ENCODE results near the gene TM9SF2. TPM values are rescaled to one million over a fixed set of nuclear protein-coding genes. Genes with fewer than 3 reads are reported as not detected.
A peak's percentile ranks its signal among the peaks of the same experiment; 100 is the strongest.

Gene TM9SF2
- total RNA-seq (2012; rRNA removed) (85.5 and 137 TPM in 2 replicates), polyA plus RNA-seq (2012; rRNA removed) (36.0 and 46.1 TPM in 2 replicates), Bru-seq, nascent RNA (percentile 84 among the genes with signal in this experiment), BruChase-seq, experiment 1, labeled RNA remaining after a 6-hour chase (percentile 85 among the genes with signal in this experiment), BruChase-seq, experiment 2, labeled RNA remaining after a 2-hour chase (percentile 78 among the genes with signal in this experiment)
- 10.6 and 11.0 TPM in 2 replicates for polyA plus RNA-seq (2012; cell fraction: cytosol; rRNA removed)
- 4.7 and 25.7 TPM in 2 replicates for polyA plus RNA-seq (2012; cell fraction: nucleus; rRNA removed; ENCODE audit: low replicate concordance)
- long read RNA-seq, transcript TM9SF2-201 (17 exons, 3,430 nt), result major isoform, 243 of 289 reads
- long read RNA-seq, partial matches to known transcripts, result 27 of 289 reads
- long read RNA-seq, other reads (novel, unspliced or antisense), result 19 of 289 reads

- peak within 1 kb of the TSS; percentile 95 for H3K4ac ChIP-seq (ENCODE audit: low read depth, low read length)
- no TSS peak for BruUV-seq (replicated peaks)
- H2AFZ ChIP-seq (replicated peaks; ENCODE audit: low read length, poor library complexity), result peak within 1 kb of the TSS; percentile 97
- H2AK9ac ChIP-seq (replicated peaks; ENCODE audit: low read depth, low read length, poor library complexity), result peak within 1 kb of the TSS; percentile 89
- intact Hi-C loops (cut with micrococcal nuclease) (no loop called here), dilution Hi-C loops (cut with HindIII; ENCODE audit: low sequenced_read_pairs, unreplicated experiment) (no loop called here), in situ Hi-C loops (cut with MboI; ENCODE audit: low sequenced_read_pairs) (no loop called here)
- peaks cover 4% of the 10 kb centered on the region; the same call in 1 of the 2 replicates for H4K20me1 ChIP-seq (ENCODE audit: insufficient read depth, low read length)
- DNase-seq (peak; percentile 97), ATAC-seq (ENCODE audit: low read depth) (peak; percentile 87)
- WGBS, 2 experiments (ENCODE audit: extremely low coverage in 2 of 2, insufficient read length in 1 of 2), result 0% methylated on average over 9 of the region's 55 CpGs; no CpG with 5 or more reads in 1 of the 2 experiments
- H3K9ac ChIP-seq (ENCODE audit: low read depth, low read length), result peak within 1 kb of the TSS; percentile 86
- peaks cover 7% of the 10 kb centered on the region for H3K4me1 ChIP-seq (ENCODE audit: control insufficient read depth, insufficient read depth, low read length)
- POLR2A ChIA-PET (ENCODE audit: unreplicated experiment), result no interaction called here
- H4K8ac ChIP-seq (ENCODE audit: low read depth in 2 of 2, low read length in 2 of 2), result peak within 1 kb of the TSS; percentile 88 to 92
- H3K27me3 ChIP-seq (ENCODE audit: control insufficient read depth, insufficient read depth, low read length), result no peaks in the 10 kb centered on the region
- peak within 1 kb of the TSS; percentile 77 for H3K4me3 ChIP-seq (ENCODE audit: insufficient read depth, low read depth, low read length)
- H3K79me1 ChIP-seq (ENCODE audit: low read depth in 1 of 2, low read length in 2 of 2), result peaks cover 0 to 32% of the 10 kb centered on the region in 2 experiments; a peak in 2 of 4 replicates
- no peaks in the 10 kb centered on the region for H3K9me3 ChIP-seq (ENCODE audit: control insufficient read depth, insufficient read depth, low read length)
- peak within 1 kb of the TSS; percentile 86 for H3K27ac ChIP-seq (ENCODE audit: insufficient read depth, low read length)
- H2BK15ac ChIP-seq (ENCODE audit: low read depth, low read length), result no peak within 1 kb of the TSS
- no peaks in the 10 kb centered on the region for H3K36me3 ChIP-seq (ENCODE audit: control insufficient read depth, insufficient read depth, low read length)
- peak within 1 kb of the TSS; percentile 32; the same call in 1 of the 2 replicates for H3K56ac ChIP-seq (ENCODE audit: extremely low read depth, insufficient read depth, low read length)
- H2BK120ac ChIP-seq (ENCODE audit: low read depth, low read length), result peak within 1 kb of the TSS; percentile 81
- H3K9me1 ChIP-seq (ENCODE audit: insufficient read depth, low read length), result peaks cover 10% of the 10 kb centered on the region
- H3K4me2 ChIP-seq (ENCODE audit: low read depth, low read length), result peak within 1 kb of the TSS; percentile 91
- peak within 1 kb of the TSS; percentile 55 for H3K23ac ChIP-seq (ENCODE audit: low read depth, low read length)
- H2AK5ac ChIP-seq (ENCODE audit: low read depth, low read length), result peak within 1 kb of the TSS; percentile 65
- H2BK5ac ChIP-seq (ENCODE audit: low read depth, low read length, poor library complexity, severe bottlenecking), result peak within 1 kb of the TSS; percentile 43
- H3K18ac ChIP-seq (ENCODE audit: low read depth, low read length), result peak within 1 kb of the TSS; percentile 10; the same call in 1 of the 2 replicates
- peak within 1 kb of the TSS; percentile 82 for H4K91ac ChIP-seq (ENCODE audit: insufficient read depth, low read depth, low read length)
- H4K5ac ChIP-seq (ENCODE audit: low read depth, low read length), result peak within 1 kb of the TSS; percentile 55
- CTCF ChIA-PET, result no interaction called here
- peak within 1 kb of the TSS; percentile 95 for H3K14ac ChIP-seq (replicated peaks; ENCODE audit: low read depth, low read length)
- H2BK20ac ChIP-seq (ENCODE audit: low read depth, low read length), result 0 out of 2 replicates have a peak within 1 kb of the TSS, but pooled peaks have one; percentile 54
- TF ChIP-seq MXI1 (IDR thresholded peaks at IDR 0.05; ENCODE audit: borderline replicate concordance, low read depth, low read length) (peak; percentile 18; the same call in 1 of the 2 replicates), RCOR1 (IDR thresholded peaks at IDR 0.05; ENCODE audit: insufficient replicate concordance, low read length) (no peak), CHD1 (IDR thresholded peaks at IDR 0.05; ENCODE audit: low read depth, low read length) (no peak), FOS (IDR thresholded peaks at IDR 0.05; ENCODE audit: low read depth, low read length) (no peak), RFX5 (IDR thresholded peaks at IDR 0.05; ENCODE audit: low read depth, low read length) (peak; percentile 27; the same call in 1 of the 2 replicates), ELK1 (IDR thresholded peaks at IDR 0.05; ENCODE audit: borderline replicate concordance, low read depth, low read length) (no peak), NFE2L2 (IDR thresholded peaks at IDR 0.05; ENCODE audit: low read depth, low read length) (no peak), MAFK (IDR thresholded peaks at IDR 0.05; ENCODE audit: low read depth, low read length) (no peak), MAZ (IDR thresholded peaks at IDR 0.05; ENCODE audit: borderline replicate concordance, low read depth, low read length) (peak; percentile 88; the same call in 1 of the 2 replicates), RAD21 (IDR thresholded peaks at IDR 0.05; ENCODE audit: low read length) (no peak), CEBPB (IDR thresholded peaks at IDR 0.05; ENCODE audit: low read depth, low read length) (no peak), POLR2A (IDR thresholded peaks at IDR 0.05; ENCODE audit: low read depth, low read length) (no peak), BHLHE40 (IDR thresholded peaks at IDR 0.05; ENCODE audit: low read depth, low read length) (peak; percentile 90), CTCF (conservative IDR thresholded peaks at IDR 0.05; ENCODE audit: low read depth, low read length) (no peak)
These were observed at the start of gene TM9SF2 for GRCh38 chr13:99501184-99501847. TSS of gene TM9SF2 (plus strand) at chr13:99501472. CDS start at chr13:99501607, 135 bp downstream.
